ENCODE results near the gene NALF2.

Gene NALF2

GRCh38 chrX:69543572-69543971, 39.4 kb downstream of the NALF2 start:
- no peaks in the 10 kb centered on the region for H3K79me2 ChIP-seq (ENCODE audit: insufficient read depth, low read length)
- peaks cover 14% of the 10 kb centered on the region for H3K9me3 ChIP-seq (ENCODE audit: insufficient read depth, low read length, severe bottlenecking)
- no peak overlapping the region for H3K4me2 ChIP-seq (ENCODE audit: insufficient read depth, low read length)
- no peaks in the 10 kb centered on the region for H3K4me1 ChIP-seq (ENCODE audit: insufficient read depth, low read length)
- no peaks in the 10 kb centered on the region for H3K27me3 ChIP-seq (ENCODE audit: insufficient read depth, low read length, poor library complexity)
- ATAC-seq (ENCODE audit: insufficient read depth, low read depth) (no peak), DNase-seq (no peak)
- H3K4me3 ChIP-seq (ENCODE audit: low read depth in 1 of 2, low read length in 2 of 2) = no peak overlapping the region
- H3K27ac ChIP-seq (ENCODE audit: low read length) = no peak overlapping the region
- no peaks in the 10 kb centered on the region for H4K20me1 ChIP-seq (ENCODE audit: insufficient read depth, low read length)
- H3K36me3 ChIP-seq (ENCODE audit: insufficient read depth, low read length) = no peaks in the 10 kb centered on the region
- no peak for TF ChIP-seq EZH2 (IDR thresholded peaks at IDR 0.05; ENCODE audit: borderline replicate concordance, low read depth, low read length, severe bottlenecking)
- TF ChIP-seq, protein P1, sequence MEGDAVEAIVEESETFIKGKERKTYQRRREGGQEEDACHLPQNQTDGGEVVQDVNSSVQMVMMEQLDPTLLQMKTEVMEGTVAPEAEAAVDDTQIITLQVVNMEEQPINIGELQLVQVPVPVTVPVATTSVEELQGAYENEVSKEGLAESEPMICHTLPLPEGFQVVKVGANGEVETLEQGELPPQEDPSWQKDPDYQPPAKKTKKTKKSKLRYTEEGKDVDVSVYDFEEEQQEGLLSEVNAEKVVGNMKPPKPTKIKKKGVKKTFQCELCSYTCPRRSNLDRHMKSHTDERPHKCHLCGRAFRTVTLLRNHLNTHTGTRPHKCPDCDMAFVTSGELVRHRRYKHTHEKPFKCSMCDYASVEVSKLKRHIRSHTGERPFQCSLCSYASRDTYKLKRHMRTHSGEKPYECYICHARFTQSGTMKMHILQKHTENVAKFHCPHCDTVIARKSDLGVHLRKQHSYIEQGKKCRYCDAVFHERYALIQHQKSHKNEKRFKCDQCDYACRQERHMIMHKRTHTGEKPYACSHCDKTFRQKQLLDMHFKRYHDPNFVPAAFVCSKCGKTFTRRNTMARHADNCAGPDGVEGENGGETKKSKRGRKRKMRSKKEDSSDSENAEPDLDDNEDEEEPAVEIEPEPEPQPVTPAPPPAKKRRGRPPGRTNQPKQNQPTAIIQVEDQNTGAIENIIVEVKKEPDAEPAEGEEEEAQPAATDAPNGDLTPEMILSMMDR (IDR thresholded peaks at IDR 0.05; ENCODE audit: borderline replicate concordance, extremely low read depth, low read length, poor library complexity, severe bottlenecking) = no peak
- no peak overlapping the region for H3K9ac ChIP-seq (ENCODE audit: low read depth, low read length)
- H2AFZ ChIP-seq (ENCODE audit: low read depth, low read length) = no peak overlapping the region

GRCh38 chrX:69546417-69546816, 42.3 kb downstream of the NALF2 start:
- ATAC-seq (ENCODE audit: insufficient read depth, low read depth) = no peak
- H3K4me1 ChIP-seq (ENCODE audit: insufficient read depth, low read length) = no peaks in the 10 kb centered on the region
- H2AFZ ChIP-seq (ENCODE audit: low read depth, low read length) = no peak overlapping the region
- no peaks in the 10 kb centered on the region for H3K27me3 ChIP-seq (ENCODE audit: insufficient read depth, low read length, poor library complexity)
- no peak overlapping the region for H3K9ac ChIP-seq (ENCODE audit: low read depth, low read length)
- TF ChIP-seq EZH2 (IDR thresholded peaks at IDR 0.05; ENCODE audit: borderline replicate concordance, low read depth, low read length, severe bottlenecking) = no peak
- TF ChIP-seq, protein P1 (IDR thresholded peaks at IDR 0.05; ENCODE audit: borderline replicate concordance, extremely low read depth, low read length, poor library complexity, severe bottlenecking) = no peak
- no peak overlapping the region for H3K27ac ChIP-seq (ENCODE audit: low read length)
- H3K4me2 ChIP-seq (ENCODE audit: insufficient read depth, low read length) = no peak overlapping the region
- H3K79me2 ChIP-seq (ENCODE audit: insufficient read depth, low read length) = no peaks in the 10 kb centered on the region
- DNase-seq = no peak
- H4K20me1 ChIP-seq (ENCODE audit: insufficient read depth, low read length) = no peaks in the 10 kb centered on the region
- no peak overlapping the region for H3K4me3 ChIP-seq (ENCODE audit: low read depth in 1 of 2, low read length in 2 of 2)
- no peaks in the 10 kb centered on the region for H3K36me3 ChIP-seq (ENCODE audit: insufficient read depth, low read length)
- H3K9me3 ChIP-seq (ENCODE audit: insufficient read depth, low read length, severe bottlenecking) = peaks cover 14% of the 10 kb centered on the region

DNA sequence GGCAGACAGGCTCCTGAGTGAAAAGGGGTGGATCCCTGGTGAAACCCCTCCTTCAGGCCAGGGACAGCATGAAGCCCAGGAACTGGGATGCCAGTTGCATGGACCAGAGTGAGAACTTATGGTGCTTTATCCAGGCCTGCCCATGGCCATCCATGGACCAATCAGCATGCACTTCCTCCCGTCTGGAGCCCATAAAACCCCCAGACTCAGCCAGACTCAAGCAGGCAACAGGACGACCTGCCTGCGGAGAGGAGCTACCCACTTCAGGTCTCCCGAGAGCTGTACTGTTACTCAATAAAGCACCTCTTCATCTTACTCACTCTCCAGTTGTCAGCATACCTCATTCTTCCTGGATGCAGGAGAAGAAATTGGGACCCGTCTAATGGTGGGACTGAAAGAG, 42.9 kb downstream of the NALF2 start:
- no peak for ATAC-seq (ENCODE audit: insufficient read depth, low read depth)
- H3K4me1 ChIP-seq (ENCODE audit: insufficient read depth, low read length) = no peaks in the 10 kb centered on the region
- H3K36me3 ChIP-seq (ENCODE audit: insufficient read depth, low read length) = no peaks in the 10 kb centered on the region
- no peak overlapping the region for H3K4me3 ChIP-seq (ENCODE audit: low read depth in 1 of 2, low read length in 2 of 2)
- H3K9me3 ChIP-seq (ENCODE audit: insufficient read depth, low read length, severe bottlenecking) = peaks cover 14% of the 10 kb centered on the region
- no peaks in the 10 kb centered on the region for H4K20me1 ChIP-seq (ENCODE audit: insufficient read depth, low read length)
- no peak overlapping the region for H3K9ac ChIP-seq (ENCODE audit: low read depth, low read length)
- no peak for TF ChIP-seq EZH2 (IDR thresholded peaks at IDR 0.05; ENCODE audit: borderline replicate concordance, low read depth, low read length, severe bottlenecking)
- TF ChIP-seq, protein P1 (IDR thresholded peaks at IDR 0.05; ENCODE audit: borderline replicate concordance, extremely low read depth, low read length, poor library complexity, severe bottlenecking) = no peak
- no peak overlapping the region for H2AFZ ChIP-seq (ENCODE audit: low read depth, low read length)
- H3K27ac ChIP-seq (ENCODE audit: low read length) = no peak overlapping the region
- no peak overlapping the region for H3K4me2 ChIP-seq (ENCODE audit: insufficient read depth, low read length)
- H3K27me3 ChIP-seq (ENCODE audit: insufficient read depth, low read length, poor library complexity) = no peaks in the 10 kb centered on the region
- no peak for DNase-seq
- H3K79me2 ChIP-seq (ENCODE audit: insufficient read depth, low read length) = no peaks in the 10 kb centered on the region

Measured in DND-41 (cell line).